Superior temporal gyrus (tissue), 1 donor: Measurements from ENCODE around the gene CFAP61.
"Not testable (repeated sequence)": the region's sequence is repeated elsewhere in the genome, so short reads cannot be mapped to it uniquely, and the experiment has no call there.

Experiments
- DNase-seq: peaks from one replicate; pipeline ENCODE4 v3.0.0-alpha.2; 2016; ENCODE audit errors: extremely low spot score

The CFAP61 gene

DNA sequence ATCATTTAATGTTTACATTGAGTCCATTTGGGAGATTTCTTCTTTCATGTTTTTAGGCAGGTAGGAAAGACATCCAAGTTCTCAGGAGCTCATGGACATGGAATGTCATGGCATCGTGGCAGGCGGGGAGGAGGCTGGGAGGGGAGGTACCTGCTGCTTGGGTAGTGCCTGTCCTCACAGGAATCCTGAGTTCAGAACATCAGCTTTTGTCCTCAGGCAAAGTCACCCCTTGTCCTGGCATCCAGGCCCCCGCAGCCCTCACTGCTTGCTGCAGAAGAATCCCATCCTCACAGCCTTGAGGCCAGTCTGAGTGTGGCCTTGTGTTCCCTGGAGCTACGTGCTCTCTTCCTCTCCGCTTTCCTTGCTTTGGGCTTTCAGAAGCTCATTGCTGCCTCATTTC, 157.4 kb downstream of the CFAP61 start:
- DNase-seq = no peak

DNA sequence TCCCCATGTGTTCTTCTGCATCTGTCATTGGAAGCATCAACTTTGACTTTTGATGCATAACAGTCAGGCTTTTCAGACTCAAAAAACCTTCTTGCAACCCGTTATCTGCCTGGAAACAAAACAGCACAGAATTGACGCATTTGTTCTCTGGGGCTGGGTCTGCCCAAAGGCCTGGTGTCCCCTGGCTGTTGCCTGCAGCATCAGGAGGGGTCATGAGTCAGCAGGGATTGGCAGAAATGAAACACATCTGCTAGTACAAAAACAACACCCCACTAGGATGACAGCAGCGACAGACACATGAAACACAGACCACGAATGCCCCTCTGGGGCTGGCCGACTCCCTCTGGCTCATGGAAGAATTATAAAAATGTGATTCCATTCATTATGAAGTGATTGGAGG, 158.0 kb downstream of the CFAP61 start:
- no peak for DNase-seq

DNA sequence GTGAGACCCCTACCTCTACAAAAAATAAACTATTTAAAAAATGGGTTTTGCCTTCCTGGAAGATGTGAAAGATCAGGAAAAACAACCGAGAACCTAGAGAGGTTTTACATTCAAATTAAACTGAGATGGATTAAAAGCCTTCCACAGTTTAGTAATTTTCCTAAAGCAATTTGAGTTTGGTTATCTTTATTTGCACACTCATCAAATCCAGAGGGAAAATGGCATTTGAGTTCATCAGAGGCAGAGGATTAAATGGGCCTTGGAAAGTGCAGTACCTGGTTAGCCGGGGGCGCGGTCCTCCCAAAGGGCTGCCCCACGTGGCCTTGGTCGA, 158.6 kb downstream of the CFAP61 start:
- no peak for DNase-seq

DNA sequence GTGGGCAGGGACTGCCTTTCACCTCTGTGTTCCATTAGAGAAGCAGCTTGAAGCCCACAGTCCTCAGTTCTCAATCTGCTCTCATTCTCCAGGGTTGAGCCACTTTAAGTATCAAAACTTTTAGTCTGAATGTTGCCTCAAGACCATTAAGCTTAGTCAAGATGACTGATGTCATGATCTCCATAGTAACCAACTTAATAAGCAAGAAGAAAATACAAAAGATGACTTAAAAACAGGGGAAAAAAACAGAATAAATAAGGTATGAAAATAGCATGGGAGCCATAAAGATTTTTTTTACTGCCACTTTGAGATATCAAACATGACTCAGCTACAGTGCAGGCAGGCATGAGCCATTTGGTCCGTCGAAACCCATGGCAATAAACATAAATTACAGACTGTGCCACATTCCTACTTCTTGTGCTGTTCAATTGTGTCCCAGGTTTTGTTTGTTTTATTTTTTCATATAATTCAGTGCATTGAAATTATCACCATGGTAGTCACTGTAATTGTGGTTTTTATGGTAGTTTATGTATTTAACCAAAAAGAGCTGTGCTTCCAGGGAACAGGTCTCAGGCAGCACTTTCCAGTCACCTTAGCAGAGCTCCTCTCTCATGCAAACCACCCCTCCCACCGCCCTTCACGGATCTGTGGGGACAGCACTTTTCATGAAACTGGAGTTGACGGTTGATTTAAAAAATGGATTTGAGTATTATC, 159.1 kb downstream of the CFAP61 start:
- DNase-seq = no peak

DNA sequence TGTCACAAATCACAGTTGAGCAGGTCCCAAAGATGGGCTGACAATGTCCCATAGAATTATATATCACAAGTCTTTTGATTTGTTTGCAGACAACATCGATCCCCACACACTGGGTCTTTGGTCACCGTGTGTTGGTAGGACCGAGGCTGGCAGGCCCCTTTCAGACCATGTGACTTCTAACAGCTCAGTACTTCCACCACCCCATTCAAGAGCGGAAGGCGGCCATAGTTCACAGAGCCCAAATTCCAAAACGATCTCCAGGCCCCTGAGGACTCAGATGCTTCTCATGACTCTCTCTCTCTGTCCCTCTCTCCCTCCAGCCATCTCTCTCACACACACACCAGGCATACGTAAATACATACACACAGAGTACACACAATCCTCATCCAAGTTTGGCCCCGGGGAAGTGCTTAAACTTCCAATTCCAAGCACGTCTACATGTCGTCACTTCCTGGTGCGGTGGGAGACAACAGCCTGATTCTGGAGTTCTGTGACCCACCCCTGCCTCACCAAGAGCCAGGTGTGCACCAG, 159.7 kb downstream of the CFAP61 start:
- no peak for DNase-seq

DNA sequence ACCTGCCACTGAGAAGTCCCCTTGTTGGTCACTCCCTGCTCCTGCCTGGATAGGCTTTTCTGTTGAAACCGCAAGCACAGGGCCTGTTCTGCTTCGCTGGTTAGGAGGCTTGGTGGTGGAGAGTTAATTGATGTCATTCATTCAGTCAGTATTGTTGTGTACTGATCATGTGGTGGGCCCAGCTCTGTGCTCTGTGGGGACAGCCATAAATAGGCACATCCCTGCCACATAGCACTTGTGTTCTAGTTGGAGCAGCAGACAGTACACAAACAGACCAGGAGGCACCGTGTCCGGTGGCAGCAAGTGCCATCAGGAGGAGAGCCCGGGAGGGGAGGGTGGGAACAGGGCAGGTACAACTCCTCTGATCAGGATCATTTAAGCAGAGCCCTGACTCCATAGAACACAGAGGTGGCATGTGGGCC, 160.4 kb downstream of the CFAP61 start:
- no peak for DNase-seq

DNA sequence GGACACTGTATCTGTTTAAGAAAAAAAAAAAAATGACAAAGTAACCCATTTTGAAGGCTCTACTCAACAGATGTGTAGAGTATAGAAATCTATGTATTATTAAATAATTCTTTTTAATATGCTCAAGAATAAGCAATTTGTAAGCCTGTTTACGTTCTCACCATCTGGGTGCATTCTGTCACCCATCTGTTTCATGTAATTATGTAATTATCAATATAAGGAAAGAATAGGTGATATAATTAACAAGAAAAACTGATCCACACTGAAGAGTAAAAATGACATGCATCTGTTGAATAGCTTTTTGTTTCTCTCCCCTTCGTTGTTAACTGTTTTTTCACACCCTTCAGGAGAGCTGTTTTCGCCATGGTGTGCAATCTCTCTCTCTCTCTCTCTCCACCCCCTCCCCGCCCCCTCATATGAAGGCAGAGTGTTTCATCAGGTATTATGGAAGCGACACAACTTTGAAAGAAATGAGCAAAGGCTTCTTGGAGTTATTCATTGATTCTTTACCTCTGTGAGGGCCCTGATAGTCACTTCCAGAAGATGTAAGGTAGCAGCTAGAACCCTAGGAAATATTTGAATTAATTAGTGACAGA, 161.3 kb downstream of the CFAP61 start:
- DNase-seq = no peak

DNA sequence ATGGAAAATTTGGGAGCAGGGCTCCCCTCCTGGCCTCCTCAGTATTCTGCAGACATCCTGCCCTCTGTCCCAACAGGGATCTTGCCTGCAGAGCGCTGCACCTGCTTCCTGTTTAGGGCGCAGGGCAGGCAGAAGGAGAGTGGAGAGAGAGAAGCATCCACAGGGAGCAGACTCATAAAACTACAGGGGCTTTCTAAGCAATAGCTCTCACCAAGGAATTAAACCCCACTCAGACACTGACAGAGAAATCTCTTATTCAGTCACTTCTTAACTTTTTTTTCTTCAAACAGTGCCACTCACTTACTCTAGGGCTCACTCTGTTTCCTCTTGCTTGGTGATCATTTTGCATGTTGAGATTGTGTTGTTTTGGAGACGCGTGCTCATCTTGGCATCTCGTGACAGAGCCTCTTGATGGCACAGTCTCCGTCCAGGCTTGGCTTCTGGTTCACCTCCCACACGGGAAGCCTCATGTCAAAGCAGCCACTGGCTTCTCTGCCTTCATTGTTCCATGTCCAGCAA, 162.5 kb downstream of the CFAP61 start:
- DNase-seq = no peak

DNA sequence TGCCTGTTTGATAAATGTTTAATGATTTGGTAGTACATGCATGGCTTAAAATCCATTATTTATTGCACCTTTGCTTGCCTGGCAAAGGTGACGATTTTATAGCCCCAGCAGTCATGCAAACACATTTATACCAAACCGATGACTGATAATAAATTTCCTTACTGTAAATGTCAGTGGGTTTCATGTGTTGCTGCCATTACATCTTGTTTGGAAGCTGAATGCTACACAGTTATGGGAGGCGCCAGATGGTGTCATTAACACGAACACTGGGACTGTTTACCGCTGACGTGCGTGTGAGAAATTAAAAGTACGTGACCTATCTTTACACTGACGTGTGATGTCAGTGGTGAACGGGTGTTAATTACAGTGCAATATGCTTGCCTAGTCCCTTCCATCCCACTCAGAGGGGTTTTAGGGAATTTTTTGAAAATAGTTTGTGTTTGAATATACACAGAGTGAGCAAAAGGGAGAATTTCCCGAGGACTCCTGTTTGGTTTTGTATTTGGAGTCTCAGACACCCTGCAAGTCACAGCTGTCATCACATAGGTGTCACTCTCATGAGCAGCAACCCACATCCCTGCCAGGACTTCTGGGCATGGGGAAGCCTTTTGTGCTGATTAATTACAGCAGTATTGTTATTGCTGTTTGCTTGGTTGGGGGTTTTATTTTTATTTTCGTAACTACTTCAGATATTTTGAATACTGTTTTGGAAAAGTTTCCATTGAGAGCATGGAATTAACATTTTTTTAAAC, 163.8 kb downstream of the CFAP61 start:
- DNase-seq = no peak

DNA sequence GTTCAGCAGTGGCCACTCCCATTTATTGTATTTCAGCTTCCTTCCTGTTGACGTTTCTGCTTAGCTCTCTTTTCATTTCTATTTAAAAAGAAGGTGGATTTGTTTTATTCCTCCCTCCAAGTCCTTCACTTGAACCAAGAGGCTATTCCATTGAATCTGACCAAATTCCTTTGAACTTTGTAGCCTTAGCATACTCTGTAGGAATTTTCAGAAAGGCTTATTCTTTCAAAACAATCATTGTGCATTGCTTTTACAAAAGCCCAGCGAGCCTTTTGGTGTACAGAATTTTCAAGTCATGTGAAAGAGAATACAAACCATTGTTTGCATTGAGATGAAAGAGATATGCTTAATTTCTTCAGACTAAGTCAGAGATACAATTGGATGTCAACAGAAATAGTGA, 164.6 kb downstream of the CFAP61 start:
- no peak for DNase-seq

DNA sequence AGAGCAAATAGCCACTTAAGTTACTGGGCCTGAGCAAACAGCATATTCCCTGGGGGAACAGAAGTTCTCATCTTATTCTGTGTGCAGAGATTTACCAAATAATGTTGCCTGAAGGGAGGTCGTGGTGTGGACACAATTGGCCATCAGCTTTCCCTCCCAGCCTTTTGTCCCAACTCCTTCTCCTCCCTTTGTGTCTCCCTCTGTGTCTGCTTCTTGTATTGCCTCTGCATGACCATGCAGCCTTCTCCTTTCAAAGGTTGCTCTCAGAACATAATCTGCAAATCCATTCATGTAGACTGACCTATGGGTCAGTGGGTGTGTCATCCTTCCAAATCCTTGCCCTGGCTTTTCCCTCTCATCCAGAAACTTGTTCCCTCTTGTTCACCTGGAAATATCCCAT, 165.3 kb downstream of the CFAP61 start:
- DNase-seq = no peak

DNA sequence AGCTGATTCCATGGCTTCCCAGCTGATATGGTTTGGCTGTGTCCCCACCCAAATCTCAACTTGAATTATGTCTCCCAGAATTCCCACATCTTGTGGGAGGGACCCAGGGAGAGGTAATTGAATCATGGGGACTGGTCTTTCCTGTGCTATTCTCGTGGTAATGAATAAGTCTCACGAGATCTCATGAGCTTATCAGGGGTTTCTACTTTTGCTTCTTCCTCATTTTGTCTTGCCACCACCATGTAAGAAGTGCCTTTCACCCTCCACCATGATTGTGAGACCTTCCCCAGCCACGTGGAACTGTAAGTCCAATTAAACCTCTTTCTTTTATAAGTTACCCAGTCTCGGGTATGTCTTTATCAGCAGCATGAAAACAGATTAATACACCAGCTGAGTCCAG, 165.8 kb downstream of the CFAP61 start:
- DNase-seq = not testable (repeated sequence)

DNA sequence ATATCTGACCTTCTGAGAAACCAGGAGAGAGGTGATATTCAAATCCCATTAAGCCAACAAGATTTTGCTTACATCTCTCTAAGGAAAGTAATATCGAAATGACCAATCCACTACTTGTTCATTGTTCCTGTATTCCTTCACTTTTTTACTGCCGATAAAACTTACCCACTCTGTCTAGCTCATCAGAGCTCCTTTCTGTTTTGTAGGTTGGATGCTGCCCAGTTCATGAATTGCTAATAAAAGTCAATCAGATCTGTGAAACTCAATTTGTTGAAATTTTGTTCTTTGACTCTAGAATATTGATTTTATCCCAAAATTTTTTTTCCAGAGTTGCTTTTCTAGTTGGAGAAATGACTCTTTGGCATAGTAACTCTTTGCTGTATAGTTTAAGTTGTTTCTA, 166.7 kb downstream of the CFAP61 start:
- DNase-seq = no peak

DNA sequence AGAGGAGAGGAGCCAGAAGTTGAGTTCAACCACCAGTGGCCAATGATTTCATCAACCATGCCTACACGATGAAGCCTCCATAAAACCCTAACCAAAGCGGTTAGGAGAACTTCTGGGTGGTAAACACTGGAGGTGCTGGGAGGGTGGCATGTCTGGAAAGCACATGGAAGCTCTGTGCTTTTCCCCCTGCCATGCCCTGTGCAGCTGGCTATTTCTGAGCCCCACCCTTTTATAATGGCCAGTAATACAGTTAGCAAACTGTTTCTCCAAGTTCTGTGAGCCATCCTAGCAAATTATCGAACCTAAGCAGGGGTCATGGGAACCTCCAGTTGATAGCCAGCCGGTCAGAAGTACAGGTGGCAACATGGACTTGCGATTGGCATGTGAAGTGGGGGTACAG, 167.8 kb downstream of the CFAP61 start:
- DNase-seq = no peak

DNA sequence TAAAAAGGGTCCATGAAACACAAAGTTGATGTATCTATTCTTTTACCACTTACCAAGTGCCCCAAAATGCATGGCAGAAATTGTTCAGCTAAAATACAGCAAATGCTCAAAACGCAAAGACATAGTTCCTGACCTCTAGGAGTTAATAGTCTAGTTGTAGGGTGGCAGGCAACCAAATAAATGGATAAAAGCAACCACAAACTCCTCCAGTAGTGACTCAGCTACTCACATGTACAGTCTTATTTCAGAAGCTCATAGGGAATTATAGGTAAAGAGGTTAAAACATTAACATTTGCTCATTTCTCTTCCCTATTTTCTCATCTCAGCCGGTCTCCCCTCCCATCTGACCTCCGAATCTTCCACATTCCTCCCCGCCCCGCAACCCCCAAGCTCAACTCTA, 171.6 kb downstream of the CFAP61 start:
- DNase-seq = no peak

DNA sequence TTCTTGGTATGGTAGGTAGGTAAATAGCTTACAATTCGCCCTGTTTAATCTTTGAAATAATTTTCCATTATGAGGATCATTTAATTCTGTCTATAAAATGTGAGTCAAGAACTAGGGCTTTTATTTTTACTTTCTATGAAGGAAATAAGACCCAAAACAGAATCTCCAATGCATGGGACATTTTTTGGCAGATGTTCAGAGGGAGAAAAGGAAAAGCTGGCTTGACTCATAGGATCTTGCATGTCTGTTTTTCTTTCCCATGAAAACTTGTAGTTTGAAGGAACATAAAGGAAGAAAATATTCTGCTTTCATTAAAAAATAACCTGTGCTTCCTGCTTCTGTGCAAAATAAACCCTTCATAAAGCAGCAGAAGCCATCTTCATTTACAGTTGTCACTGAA, 172.5 kb downstream of the CFAP61 start:
- no peak for DNase-seq

DNA sequence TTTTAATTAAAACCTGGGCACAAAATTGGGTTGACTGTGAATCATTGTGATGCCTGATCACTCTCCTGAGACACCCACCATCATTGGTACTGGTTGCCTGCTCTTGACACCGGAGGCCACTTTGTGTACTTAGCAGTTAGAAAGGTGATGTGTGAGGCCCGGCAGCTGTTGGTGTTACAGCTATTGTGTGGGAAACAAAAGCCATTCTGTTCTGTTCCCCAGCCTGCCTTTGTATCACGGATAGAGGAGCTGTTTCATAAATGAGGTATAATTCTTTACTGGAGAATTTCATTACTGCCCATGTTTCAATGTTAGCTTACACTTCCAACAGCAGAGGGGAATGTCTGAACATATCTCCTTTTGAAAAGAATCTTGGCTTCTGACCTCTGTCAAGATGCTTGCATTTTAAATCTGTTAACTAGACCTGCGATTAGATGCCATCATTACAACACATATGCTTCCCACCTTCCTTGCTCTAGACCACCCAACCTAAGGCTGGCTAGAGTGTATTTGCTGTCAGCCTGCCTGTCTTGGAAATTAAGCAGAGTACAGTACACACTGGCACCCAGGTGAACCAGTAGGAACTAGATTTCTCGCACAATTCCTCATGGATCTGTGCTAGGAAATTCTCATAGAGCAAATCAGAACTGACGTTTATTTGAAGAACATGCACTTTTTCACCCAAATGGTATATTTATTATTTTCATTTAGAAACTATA, 173.2 kb downstream of the CFAP61 start:
- no peak for DNase-seq

DNA sequence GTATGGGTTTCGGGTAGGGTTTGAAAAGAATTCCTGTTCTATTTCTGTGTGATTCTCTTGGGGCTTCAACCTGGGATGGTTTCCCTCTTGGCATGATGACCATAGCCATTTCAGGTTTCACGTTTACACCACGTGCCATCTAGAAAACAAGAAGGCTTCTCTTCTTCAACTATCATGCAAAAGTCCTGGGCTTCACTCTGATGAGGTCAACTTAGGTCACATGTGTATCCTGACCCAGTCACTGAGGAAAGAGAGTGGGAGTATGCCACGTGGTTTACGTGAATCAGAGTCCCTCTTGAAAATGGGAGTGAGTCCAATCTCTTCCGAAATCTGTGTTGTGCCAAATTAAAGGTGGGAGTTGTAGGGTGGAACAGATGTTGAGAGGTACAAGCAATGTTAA, 174.2 kb downstream of the CFAP61 start:
- DNase-seq = no peak

DNA sequence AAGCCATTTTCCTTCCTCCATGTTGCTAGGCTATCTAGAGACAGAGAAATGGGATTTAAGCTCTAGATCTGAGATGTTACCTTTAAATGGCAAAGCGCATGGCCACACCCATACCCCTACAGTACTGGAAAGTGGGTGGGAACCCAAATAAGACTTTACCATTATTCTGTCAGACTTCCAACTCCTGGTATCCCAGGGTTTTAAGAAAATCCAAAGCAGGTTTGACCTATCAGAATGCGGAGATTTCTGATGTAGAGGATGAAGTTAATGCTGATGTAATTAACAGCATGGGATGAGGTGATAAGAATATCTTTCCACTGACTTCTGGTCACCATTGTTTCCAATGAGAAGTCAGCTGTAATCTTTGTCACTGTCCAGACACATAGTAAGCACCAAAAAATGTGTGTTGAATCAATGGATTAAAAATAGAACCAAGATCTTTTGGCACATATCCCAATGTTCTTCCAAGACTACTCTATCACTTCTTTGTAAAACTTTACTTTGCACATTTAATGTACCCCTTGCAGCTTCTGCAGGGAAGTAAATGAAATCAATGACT, 174.8 kb downstream of the CFAP61 start:
- no peak for DNase-seq

DNA sequence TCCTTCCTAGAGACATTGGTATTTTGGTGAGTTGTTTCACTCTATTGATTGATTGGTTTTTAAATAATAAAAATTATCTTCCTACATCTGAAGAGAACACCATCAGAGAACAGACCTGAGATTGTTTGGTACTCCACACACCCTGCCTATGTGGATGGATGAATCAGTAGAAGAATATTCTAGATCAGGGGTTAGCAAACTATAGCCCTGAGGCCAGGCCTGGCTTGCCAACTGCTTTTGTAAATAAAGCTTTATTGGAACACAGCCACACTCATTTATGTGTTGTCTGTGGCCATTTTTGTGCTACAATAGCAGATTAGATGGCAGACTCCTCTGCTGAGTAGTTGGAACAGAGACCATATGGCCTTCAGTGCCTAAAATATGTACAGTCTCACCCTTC, 176.0 kb downstream of the CFAP61 start:
- DNase-seq = no peak

DNA sequence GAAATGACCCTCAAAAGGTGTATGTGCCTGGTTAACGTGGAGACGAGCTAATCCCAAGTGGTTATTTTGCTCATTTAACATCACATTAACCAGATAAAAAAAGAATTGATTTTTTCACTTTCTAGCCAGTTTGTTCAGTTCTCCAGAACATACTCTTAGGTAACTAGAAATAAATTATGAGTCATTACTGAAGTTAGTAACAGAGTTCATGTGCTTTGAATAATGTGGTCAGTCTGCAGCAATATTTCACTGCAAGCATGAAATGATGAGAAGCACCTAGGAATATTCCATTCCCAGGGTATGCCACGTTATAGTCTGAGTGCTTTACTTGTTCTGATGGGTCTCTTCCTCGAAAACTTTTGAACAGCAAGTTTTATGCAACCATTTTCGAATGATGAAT, 177.3 kb downstream of the CFAP61 start:
- DNase-seq = no peak

DNA sequence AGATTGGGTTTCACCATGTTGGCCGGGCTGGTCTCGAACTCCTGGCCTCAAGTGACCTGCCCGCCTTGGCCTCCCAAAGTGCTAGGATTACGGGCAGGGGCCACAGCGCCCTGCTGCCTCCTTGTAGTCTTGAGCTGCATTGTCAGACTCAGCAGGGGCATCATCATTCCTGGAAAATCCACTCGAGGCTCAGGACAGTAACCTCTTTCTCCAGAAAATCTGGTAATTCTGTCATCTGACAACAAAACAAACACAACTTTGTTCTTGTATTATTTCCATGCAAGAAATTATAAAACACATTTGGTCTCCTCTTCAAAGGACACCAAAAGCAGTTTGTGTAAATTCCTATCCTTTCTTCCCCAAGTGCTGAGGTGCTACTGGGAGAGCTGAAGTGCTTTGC, 178.4 kb downstream of the CFAP61 start:
- no peak for DNase-seq
